HG03432 (cell line): ENCODE measurements around the gene EYS.

Experiments
- ATAC-seq: cut with Tn5 transposase; IDR thresholded peaks from one replicate; pipeline ENCODE4 v1.9.1; 2021; ENCODE audit warnings: mild to moderate bottlenecking, moderate library complexity; ENCODE audit not compliant: unreplicated experiment

The EYS gene

GRCh38 chr6:64874776-64875175 lies 832.2 kb downstream of the EYS start:
- no peak for ATAC-seq

GRCh38 chr6:64872633-64873032 lies 834.4 kb downstream of the EYS start:
- ATAC-seq = no peak

GRCh38 chr6:64861039-64861651 lies 845.9 kb downstream of the EYS start:
- ATAC-seq = no peak

- no peak for ATAC-seq
These were observed 846.8 kb downstream of the EYS start for GRCh38 chr6:64860203-64860602.

GRCh38 chr6:64850121-64850520 lies 856.9 kb downstream of the EYS start:
- ATAC-seq = no peak

GRCh38 chr6:64848467-64848866 lies 858.6 kb downstream of the EYS start:
- ATAC-seq = no peak

GRCh38 chr6:64847396-64847795 lies 859.6 kb downstream of the EYS start:
- no peak for ATAC-seq

- ATAC-seq = no peak
These were observed 868.3 kb downstream of the EYS start for GRCh38 chr6:64838726-64839125.

GRCh38 chr6:64831680-64832079 lies 875.3 kb downstream of the EYS start:
- ATAC-seq = no peak

- ATAC-seq = no peak
These were observed 889.5 kb downstream of the EYS start for GRCh38 chr6:64817525-64817924.

GRCh38 chr6:64815718-64816117 lies 891.3 kb downstream of the EYS start:
- ATAC-seq = no peak

GRCh38 chr6:64812138-64812537 lies 894.9 kb downstream of the EYS start:
- ATAC-seq = no peak

GRCh38 chr6:64811119-64811518 lies 895.9 kb downstream of the EYS start:
- no peak for ATAC-seq

- no peak for ATAC-seq
These were observed 899.2 kb downstream of the EYS start for GRCh38 chr6:64807785-64808184.

GRCh38 chr6:64803470-64804166 lies 903.4 kb downstream of the EYS start:
- no peak for ATAC-seq

- no peak for ATAC-seq
These were observed 914.5 kb downstream of the EYS start for GRCh38 chr6:64792534-64792933.

GRCh38 chr6:64789476-64789875 lies 917.5 kb downstream of the EYS start:
- no peak for ATAC-seq

- no peak for ATAC-seq
These were observed 920.3 kb downstream of the EYS start for GRCh38 chr6:64786736-64787135.

- ATAC-seq = no peak
These were observed 924.1 kb downstream of the EYS start for GRCh38 chr6:64782877-64783276.

GRCh38 chr6:64777941-64778785 lies 928.9 kb downstream of the EYS start:
- no peak for ATAC-seq

GRCh38 chr6:64776359-64776758 lies 930.7 kb downstream of the EYS start:
- ATAC-seq = no peak

GRCh38 chr6:64774881-64775280 lies 932.1 kb downstream of the EYS start:
- ATAC-seq = no peak
